PC-3 (cell line): ENCODE measurements around the gene PDIA4. TPM values are rescaled to one million over a fixed set of nuclear protein-coding genes. Genes with fewer than 3 reads are reported as not detected.
A peak's percentile ranks its signal among the peaks of the same experiment; 100 is the strongest.

ENCODE experiments used
- ATAC-seq: fragments of 200-7000 bp; cut with Tn5 transposase; 2 replicates; pipeline ENCODE4 v1.9.1; 2020; ENCODE audit warnings: mild to moderate bottlenecking, moderate library complexity
- BruUV-seq: library from RNA; stranded (reverse); fragments of 400-500 nt; replicated peaks from 2 replicates; lab custom pipeline; 2021; lab: Mats Ljungman, UMichigan
- CTCF ChIA-PET: fragments of 300-600 bp; sonication (Branson Sonifier 250); formaldehyde crosslinking; loops from one replicate; lab custom pipeline; 2022; ENCODE audit warnings: antibody characterized with exemption; lab: Charles Lee
- POLR2A ChIA-PET: fragments of 300-600 bp; sonication (Branson Sonifier 250); formaldehyde crosslinking; loops from one replicate; lab custom pipeline; 2022; ENCODE audit warnings: antibody characterized with exemption; ENCODE audit not compliant: unreplicated experiment; lab: Charles Lee
- DNase-seq: peaks from one replicate; pipeline ENCODE4 v3.0.0-alpha.2; 2015
- H2AFZ ChIP-seq: fragments of 300-600 bp; sonication (generic); 2 replicates; pipeline ENCODE4 v1.6.0; 2016; ENCODE audit warnings: antibody characterized with exemption, low read length
- H3F3A ChIP-seq: fragments of 300-600 bp; sonication (generic); one replicate; pipeline ENCODE4 v1.6.0; 2017; ENCODE audit warnings: antibody characterized with exemption, low read length, control low read depth, mild to moderate bottlenecking; ENCODE audit not compliant: unreplicated experiment
- H3K27ac ChIP-seq: fragments of 300-600 bp; sonication (generic); 2 replicates; pipeline ENCODE4 v1.5.1; 2016; ENCODE audit warnings: mild to moderate bottlenecking, low read length
- H3K27me3 ChIP-seq: fragments of 300-600 bp; sonication (generic); 2 replicates; pipeline ENCODE4 v1.6.1; 2016; ENCODE audit warnings: low read length, mixed read lengths
- H3K36me3 ChIP-seq: fragments of 300-600 bp; sonication (generic); 2 replicates; pipeline ENCODE4 v1.6.1; 2016; ENCODE audit warnings: low read depth, mixed run types, low read length, mixed read lengths
- H3K4me1 ChIP-seq: fragments of 300-600 bp; sonication (generic); 2 replicates; pipeline ENCODE4 v1.5.1; 2016; ENCODE audit warnings: low read length; ENCODE audit not compliant: insufficient read depth
- H3K4me2 ChIP-seq: fragments of 300-600 bp; sonication (generic); 2 replicates; pipeline ENCODE4 v1.6.0; 2016; ENCODE audit warnings: low read length
- H3K4me3 ChIP-seq: fragments of 300-600 bp; sonication (generic); 2 replicates; pipeline ENCODE4 v1.5.1; 2016; ENCODE audit warnings: mild to moderate bottlenecking, low read length, mixed read lengths
- H3K79me2 ChIP-seq: fragments of 300-600 bp; sonication (generic); 2 replicates; pipeline ENCODE4 v1.6.1; 2017; ENCODE audit warnings: low read length, mixed read lengths
- H3K9ac ChIP-seq: fragments of 300-600 bp; sonication (generic); 2 replicates; pipeline ENCODE4 v1.6.0; 2016; ENCODE audit warnings: mild to moderate bottlenecking, low read length
- H3K9me2 ChIP-seq: fragments of 300-600 bp; sonication (generic); replicated peaks from 2 replicates; pipeline ENCODE4 v1.6.1; 2016; ENCODE audit warnings: mixed run types, low read length, mixed read lengths
- H3K9me3 ChIP-seq: fragments of 300-600 bp; sonication (generic); 2 replicates; pipeline ENCODE4 v1.6.1; 2016; ENCODE audit warnings: low read length, mixed read lengths
- H4K20me1 ChIP-seq: fragments of 300-600 bp; sonication (generic); 2 replicates; pipeline ENCODE4 v1.6.1; 2016; ENCODE audit warnings: low read length, mixed read lengths
- CTCF ChIP-seq: fragments of 300-600 bp; sonication (generic); conservative IDR thresholded peaks from 2 replicates; pipeline ENCODE4 v1.5.1; 2017; ENCODE audit warnings: antibody characterized with exemption, low read depth, mild to moderate bottlenecking, low read length
- EZH2 ChIP-seq: fragments of 300-600 bp; sonication (generic); IDR thresholded peaks from one replicate; pipeline ENCODE4 v1.6.1; 2017; ENCODE audit warnings: antibody characterized with exemption, mild to moderate bottlenecking, low read length; ENCODE audit not compliant: unreplicated experiment
- EZH2phosphoT487 ChIP-seq: fragments of 300-600 bp; sonication (generic); IDR thresholded peaks from 2 replicates; pipeline ENCODE4 v1.6.1; 2018; ENCODE audit warnings: mild to moderate bottlenecking, antibody characterized with exemption, low read length, borderline replicate concordance
- intact Hi-C: fragments of 100-400 bp; cut with micrococcal nuclease; formaldehyde crosslinking; loops from 2 replicates; pipeline ENCODE4 v1.9.0; 2023
- total RNA-seq: library from RNA; depleted of rRNA; stranded (reverse); fragments of >200 nt; gene quantifications from 2 replicates; pipeline ENCODE4 v1.2.3, GENCODE V29; 2014

The PDIA4 gene
- total RNA-seq, 1 experiment from 2014 or later = 249 TPM

- no peak overlapping the region for H3K9ac ChIP-seq
- CTCF ChIA-PET = interaction anchor here (0.6 to 1.2 kb wide), 2 partner anchors 60 to 208 kb away, joined by 3 to 8 read pairs; no protein-coding TSS in a partner anchor
- no peaks in the 10 kb centered on the region for H3K9me3 ChIP-seq
- H3K4me2 ChIP-seq = no peak overlapping the region
- intact Hi-C loops = no loop called here
- H3K27me3 ChIP-seq = no peaks in the 10 kb centered on the region
- DNase-seq = peak; percentile 50
- no peaks in the 10 kb centered on the region for H3K9me2 ChIP-seq
- no TSS peak for BruUV-seq
- peak; percentile 39 for ATAC-seq
- peaks cover 52% of the 10 kb centered on the region for H3K36me3 ChIP-seq
- H4K20me1 ChIP-seq = 0 out of 2 replicates have a peak, but pooled peaks cover under 1% of the 10 kb centered on the region
- H3K4me3 ChIP-seq = no peak overlapping the region
- no peaks in the 10 kb centered on the region for H3K4me1 ChIP-seq
- H3K27ac ChIP-seq = no peak overlapping the region
- H3F3A ChIP-seq = no peaks in the 10 kb centered on the region
- H3K79me2 ChIP-seq = no peaks in the 10 kb centered on the region
- TF ChIP-seq CTCF (peak; percentile 83), EZH2phosphoT487 (no peak)
- POLR2A ChIA-PET = interaction anchor here (0.6 kb wide), 1 partner anchor 307 kb away, joined by 16 read pairs; the partner anchor contains the start of gene CUL1
- H2AFZ ChIP-seq = no peak overlapping the region
These were observed 22.6 kb downstream of the PDIA4 start for GRCh38 chr7:149005427-149006344.

DNA sequence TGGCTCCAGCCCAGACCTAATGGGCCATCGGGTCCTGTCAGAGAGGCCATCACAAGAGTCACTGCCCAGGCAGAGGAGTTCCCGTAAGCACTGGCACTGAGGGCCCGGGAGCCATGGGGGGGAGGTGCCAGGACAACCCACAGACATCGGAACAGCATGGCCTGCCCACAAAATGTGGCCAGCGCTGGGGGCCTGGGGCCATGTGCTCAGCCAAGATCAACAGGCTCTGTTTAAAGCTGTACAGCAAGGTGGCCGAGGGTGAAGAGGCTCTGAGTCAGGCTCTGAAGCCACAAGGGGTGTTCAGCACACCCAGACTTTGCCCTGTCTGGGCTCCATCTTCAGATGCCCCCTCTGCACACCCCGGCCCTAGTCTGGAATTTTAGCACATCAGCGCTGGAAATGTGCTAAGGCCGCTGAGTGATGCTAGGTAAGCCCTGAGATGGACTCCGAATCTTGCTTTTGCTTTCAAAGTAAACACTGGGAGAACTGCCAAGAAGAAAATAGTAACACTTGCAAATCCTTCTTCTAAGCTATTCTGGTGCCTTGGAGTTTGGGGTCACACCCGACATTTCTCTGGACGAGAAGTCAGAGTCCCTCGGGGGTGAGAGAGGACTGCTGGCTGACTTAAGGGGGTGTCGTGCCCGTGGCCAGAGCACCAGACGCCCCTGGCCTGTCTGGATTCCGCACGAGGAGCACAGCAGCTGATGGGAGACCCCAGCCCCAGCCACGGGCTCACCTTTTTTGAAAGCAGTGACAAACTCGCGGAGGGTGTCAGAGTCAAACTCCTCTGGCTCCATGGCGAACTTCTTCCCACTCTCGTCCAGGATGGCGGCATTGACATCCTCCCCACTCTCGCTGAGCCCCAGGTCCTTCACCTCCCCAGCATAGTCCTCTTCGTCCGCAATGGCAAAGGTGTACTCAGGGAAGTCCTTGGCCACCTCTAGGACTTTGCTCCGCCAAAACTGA, 23.6 kb downstream of the PDIA4 start:
- Histone ChIP-seq H3K4me1 (no peaks in the 10 kb centered on the region), H3K4me3 (no peak overlapping the region), H3K9ac (no peak overlapping the region), H3K36me3 (peaks cover 47% of the 10 kb centered on the region), H3K27ac (no peak overlapping the region), H2AFZ (no peak overlapping the region), H3K27me3 (no peaks in the 10 kb centered on the region), H4K20me1 (no peaks in the 10 kb centered on the region), H3F3A (no peaks in the 10 kb centered on the region), H3K4me2 (no peak overlapping the region), H3K79me2 (no peaks in the 10 kb centered on the region), H3K9me2 (no peaks in the 10 kb centered on the region), H3K9me3 (no peaks in the 10 kb centered on the region)
- CTCF ChIA-PET = interaction anchor here (1.2 kb wide), 1 partner anchor 61 kb away, joined by 8 read pairs; no protein-coding TSS in a partner anchor
- no TSS peak for BruUV-seq
- TF ChIP-seq CTCF (no peak), EZH2 (no peak), EZH2phosphoT487 (no peak)
- POLR2A ChIA-PET = no interaction called here
- ATAC-seq (no peak), DNase-seq (no peak)
- intact Hi-C loops = no loop called here
